Lower leg skin (tissue), 3 donors: ENCODE data around the gene AK2.
"Not testable (repeated sequence)": the region's sequence is repeated elsewhere in the genome, so short reads cannot be mapped to it uniquely, and the experiment has no call there.

Experiments
- CTCF ChIP-seq, 3 donors: fragments of 450-650 bp; IDR thresholded peaks; one replicate each; pipeline ENCODE4 v1.5.1; 2016; ENCODE audit warnings: antibody characterized with exemption in 3 of 3, mild to moderate bottlenecking in 3 of 3, moderate library complexity in 2 of 3
- POLR2A ChIP-seq, 2 donors: fragments of 450-650 bp; IDR thresholded peaks; one replicate each; pipeline ENCODE4 v1.6.1; 2016 to 2017; ENCODE audit warnings: antibody characterized with exemption in 2 of 2, mild to moderate bottlenecking in 1 of 2, moderate library complexity in 1 of 2

- TF ChIP-seq CTCF, POLR2A (IDR thresholded peaks at IDR 0.05): not testable (repeated sequence)
These were observed 9.6 kb upstream of the AK2 start for GRCh38 chr1:33046234-33046633.
